Endothelial cell of umbilical vein (primary cell): ENCODE results near the gene SCN5A. TPM values are rescaled to one million over a fixed set of nuclear protein-coding genes. Genes with fewer than 3 reads are reported as not detected.

Source experiments
- BruUV-seq: library from RNA; stranded (reverse); fragments of 400-500 nt; replicated peaks from 2 replicates; lab custom pipeline; 2021; lab: Mats Ljungman, UMichigan
- CTCF ChIA-PET: fragments of 300-600, 350-600 bp; sonication (Branson Sonifier 250); formaldehyde crosslinking; loops from one replicate; lab custom pipeline; 2021; ENCODE audit warnings: antibody characterized with exemption, inconsistent platforms; lab: Charles Lee
- POLR2A ChIA-PET: fragments of 300-600, 350-600 bp; sonication (Branson Sonifier 250); formaldehyde crosslinking; loops from one replicate; lab custom pipeline; 2021; ENCODE audit warnings: antibody characterized with exemption, inconsistent platforms; lab: Charles Lee
- DNase-seq: peaks from one replicate; pipeline ENCODE4 v3.0.0-alpha.2; 2011; ENCODE audit warnings: low read depth, low spot score
- FAIRE-seq: peaks from 2 replicates; lab custom pipeline; 2011; peaks lifted over from hg19 to GRCh38; lab: Jason Lieb, UNC
- H2AFZ ChIP-seq: 2 replicates; pipeline ENCODE4 v1.6.0; 2012; ENCODE audit warnings: low read depth, low read length, control low read depth, inconsistent platforms
- H3K27ac ChIP-seq: 2 replicates; pipeline ENCODE4 v1.5.1; 2011; ENCODE audit warnings: low read depth, mild to moderate bottlenecking, control low read depth, low read length, moderate library complexity; ENCODE audit not compliant: insufficient read depth
- H3K27me3 ChIP-seq, 2 experiments: 2 replicates each; pipeline versions ENCODE4 v1.6.0 to v1.6.1; 2011; ENCODE audit warnings: low read length in 2 of 2, mixed read lengths in 1 of 2; ENCODE audit not compliant: control insufficient read depth in 2 of 2, insufficient read depth in 2 of 2
- H3K36me3 ChIP-seq, 2 experiments: 2 replicates in 1 of 2; 3 replicates in 1 of 2; pipeline ENCODE4 v1.5.1; 2011; ENCODE audit warnings: low read length in 2 of 2, mild to moderate bottlenecking in 1 of 2, moderate library complexity in 1 of 2; ENCODE audit not compliant: control insufficient read depth in 2 of 2, insufficient read depth in 2 of 2; ENCODE audit errors: extremely low read depth in 1 of 2
- H3K4me1 ChIP-seq: 3 replicates; pipeline ENCODE4 v1.5.1; 2011; ENCODE audit warnings: mild to moderate bottlenecking, low read length; ENCODE audit not compliant: control insufficient read depth, insufficient read depth; ENCODE audit errors: extremely low read depth
- H3K4me2 ChIP-seq: 2 replicates; pipeline ENCODE4 v1.6.1; 2011; ENCODE audit warnings: low read length, control low read depth, mixed read lengths; ENCODE audit not compliant: insufficient read depth
- H3K4me3 ChIP-seq, 3 experiments: fragments of 200-600 bp in 1 of 3; sonication (generic), shearing (Covaris generic) in 1 of 3; replicated peaks in 1 of 3; 2 replicates each; pipeline ENCODE4 v1.5.1; 2011 to 2016; ENCODE audit warnings: control low read depth in 3 of 3, low read length in 3 of 3, mild to moderate bottlenecking in 2 of 3, inconsistent platforms in 1 of 3, low read depth in 1 of 3, moderate library complexity in 1 of 3; ENCODE audit not compliant: insufficient read depth in 1 of 3
- H3K79me2 ChIP-seq: 2 replicates; pipeline ENCODE4 v1.6.0; 2012; ENCODE audit warnings: low read length, inconsistent platforms; ENCODE audit not compliant: control insufficient read depth, insufficient read depth
- H3K9ac ChIP-seq: replicated peaks from 2 replicates; pipeline ENCODE3; 2011; ENCODE audit warnings: low read length, control low read depth; ENCODE audit not compliant: insufficient read depth; ENCODE audit errors: extremely low read depth
- H3K9me1 ChIP-seq: replicated peaks from 3 replicates; pipeline ENCODE4 v1.6.0; 2011; ENCODE audit warnings: mild to moderate bottlenecking, low read length; ENCODE audit not compliant: control insufficient read depth, insufficient read depth; ENCODE audit errors: extremely low read depth
- H3K9me3 ChIP-seq: replicated peaks from 2 replicates; pipeline ENCODE4 v1.5.1; 2012; ENCODE audit warnings: low read length, inconsistent platforms; ENCODE audit not compliant: control insufficient read depth, insufficient read depth
- H4K20me1 ChIP-seq: replicated peaks from 2 replicates; pipeline ENCODE3; 2011; ENCODE audit warnings: mild to moderate bottlenecking, low read length; ENCODE audit not compliant: control insufficient read depth, insufficient read depth; ENCODE audit errors: extremely low read depth
- CTCF ChIP-seq, 2 donors: IDR thresholded peaks; 1 replicate in 1 of 2; 2 replicates in 1 of 2; pipeline ENCODE4 v1.5.1; 2011; ENCODE audit warnings: low read length in 2 of 2, mild to moderate bottlenecking in 2 of 2, moderate library complexity in 2 of 2, control low read depth in 1 of 2, inconsistent platforms in 1 of 2, low read depth in 1 of 2; ENCODE audit not compliant: insufficient read depth in 1 of 2; ENCODE audit errors: extremely low read depth in 1 of 2
- EZH2 ChIP-seq: IDR thresholded peaks from 2 replicates; pipeline ENCODE4 v1.6.1; 2012; ENCODE audit warnings: borderline replicate concordance, low read depth, mild to moderate bottlenecking, moderate library complexity, low read length, inconsistent platforms; ENCODE audit not compliant: severe bottlenecking
- FOS ChIP-seq: IDR thresholded peaks from 2 replicates; pipeline ENCODE4 v1.6.1; 2011; ENCODE audit warnings: mild to moderate bottlenecking, low read length, moderate library complexity, borderline replicate concordance; ENCODE audit not compliant: insufficient read depth
- GATA2 ChIP-seq: IDR thresholded peaks from 2 replicates; pipeline ENCODE4 v1.7.0; 2011; ENCODE audit warnings: low read depth, mild to moderate bottlenecking, moderate library complexity, mixed read lengths, low read length; ENCODE audit not compliant: insufficient read length, insufficient read depth
- JUN ChIP-seq: IDR thresholded peaks from 2 replicates; pipeline ENCODE4 v1.6.1; 2011; ENCODE audit warnings: borderline replicate concordance, low read depth; ENCODE audit not compliant: insufficient read length, insufficient read depth
- MAX ChIP-seq: IDR thresholded peaks from 2 replicates; pipeline ENCODE4 v1.6.1; 2011; ENCODE audit not compliant: insufficient read depth, insufficient read length
- MYC ChIP-seq: IDR thresholded peaks from one replicate; pipeline ENCODE4 v1.6.1; 2011; ENCODE audit warnings: mild to moderate bottlenecking, low read depth, low read length
- POLR2AphosphoS5 ChIP-seq: IDR thresholded peaks from 2 replicates; pipeline ENCODE4 v1.6.1; 2012; ENCODE audit warnings: low read depth, mild to moderate bottlenecking, control low read depth, low read length, moderate library complexity; ENCODE audit not compliant: insufficient read depth
- dilution Hi-C: fragments of 300-500 bp; cut with MboI; formaldehyde crosslinking; loops from one replicate; pipeline ENCODE4 v1.15.0; 2019; ENCODE audit warnings: low sequenced_read_pairs; ENCODE audit not compliant: extremely low pct_ligation_motif_present
- intact Hi-C: fragments of 100-400 bp; cut with micrococcal nuclease; formaldehyde crosslinking; loops from one replicate; pipeline ENCODE4 v1.10.0; 2022
- polyA plus RNA-seq, 4 experiments: library from polyadenylated mRNA; depleted of rRNA in 3 of 4; stranded (reverse) in 3 of 4; unstranded in 1 of 4; fragments of >200 nt; gene quantifications; 2 replicates each; pipeline versions ENCODE4 v1.2.1 to v1.2.3, GENCODE V29; 2011 to 2012; ENCODE audit warnings: missing spikeins in 1 of 4
- total RNA-seq: library from RNA; stranded (reverse); gene quantifications from 2 replicates; pipeline ENCODE4 v1.2.3, GENCODE V29; 2021

SCN5A gene
- total and polyA plus RNA-seq, 2 donors (not counting 3 experiments of a cell fraction or from before 2014, with no cell fraction given), result 2.7 to 20.0 TPM

GRCh38 chr3:38643592-38643991 is 5.9 kb downstream of the SCN5A start:
- no peaks in the 10 kb centered on the region for H3K9me1 ChIP-seq
- BruUV-seq, result no TSS peak
- H3K36me3 ChIP-seq, result no peaks in the 10 kb centered on the region
- H2AFZ ChIP-seq, result no peak overlapping the region
- FAIRE-seq (no peak), DNase-seq (no peak)
- no peak overlapping the region for H3K4me2 ChIP-seq
- no peaks in the 10 kb centered on the region for H3K27me3 ChIP-seq
- H3K4me3 ChIP-seq, result no peak overlapping the region
- H3K4me1 ChIP-seq, result peaks cover 1% of the 10 kb centered on the region
- no peaks in the 10 kb centered on the region for H4K20me1 ChIP-seq
- CTCF ChIA-PET, result interaction anchor here (1.2 to 2.1 kb wide), 6 partner anchors 8 to 200 kb away, joined by 3 to 9 read pairs (median 5); no protein-coding TSS in a partner anchor
- intact Hi-C loops, result no loop called here
- H3K79me2 ChIP-seq, result peaks cover under 1% of the 10 kb centered on the region
- H3K27ac ChIP-seq, result no peak overlapping the region
- no peaks in the 10 kb centered on the region for H3K9me3 ChIP-seq
- no peak overlapping the region for H3K9ac ChIP-seq
- POLR2A ChIA-PET, result no interaction called here
- dilution Hi-C loops, result no loop called here
- TF ChIP-seq GATA2 (no peak), FOS (no peak), EZH2 (no peak), MAX (no peak), JUN (no peak), CTCF (IDR thresholded peaks at IDR 0.05; ENCODE audit: extremely low read depth in 1 of 2, insufficient read depth in 1 of 2, low read depth in 1 of 2, low read length in 2 of 2) (no peak), MYC (no peak), POLR2AphosphoS5 (no peak)
